Keratinocyte (primary cell): ENCODE results near the gene C19orf38. TPM values are rescaled to one million over a fixed set of nuclear protein-coding genes. Genes with fewer than 3 reads are reported as not detected.

Experiments
- DNase-seq: peaks from one replicate; pipeline ENCODE4 v3.0.0-alpha.2; 2011; ENCODE audit warnings: low read depth, missing footprints, low spot score
- FAIRE-seq: peaks from 2 replicates; lab custom pipeline; 2011; peaks lifted over from hg19 to GRCh38; lab: Jason Lieb, UNC
- H2AFZ ChIP-seq: 2 replicates; pipeline ENCODE4 v1.6.0; 2012; ENCODE audit warnings: low read length, control low read depth, inconsistent platforms; ENCODE audit not compliant: control insufficient read depth
- H3K27ac ChIP-seq: 2 replicates; pipeline ENCODE4 v1.5.1; 2011; ENCODE audit warnings: low read length; ENCODE audit not compliant: control insufficient read depth, insufficient read depth
- H3K27me3 ChIP-seq: 3 replicates; pipeline ENCODE4 v1.6.0; 2011; ENCODE audit warnings: low read length; ENCODE audit not compliant: control insufficient read depth, insufficient read depth; ENCODE audit errors: extremely low read depth
- H3K36me3 ChIP-seq, 2 experiments: 2 replicates in 1 of 2; 3 replicates in 1 of 2; pipeline ENCODE4 v1.5.1; 2011; ENCODE audit warnings: low read length in 2 of 2, mild to moderate bottlenecking in 1 of 2; ENCODE audit not compliant: control insufficient read depth in 2 of 2, insufficient read depth in 2 of 2; ENCODE audit errors: extremely low read depth in 1 of 2
- H3K4me1 ChIP-seq: 3 replicates; pipeline ENCODE4 v1.5.1; 2011; ENCODE audit warnings: low read length; ENCODE audit not compliant: control insufficient read depth, insufficient read depth; ENCODE audit errors: extremely low read depth
- H3K4me2 ChIP-seq: 3 replicates; pipeline ENCODE4 v1.6.0; 2011; ENCODE audit warnings: low read depth, low read length; ENCODE audit not compliant: control insufficient read depth, insufficient read depth; ENCODE audit errors: extremely low read depth
- H3K4me3 ChIP-seq, 3 experiments: fragments of 200-600 bp in 1 of 3; sonication (generic) in 1 of 3; 2 replicates in 2 of 3; 3 replicates in 1 of 3; pipeline ENCODE4 v1.5.1; 2011 to 2016; ENCODE audit warnings: low read length in 3 of 3, mild to moderate bottlenecking in 3 of 3, control low read depth in 2 of 3, inconsistent platforms in 1 of 3, low read depth in 1 of 3, mixed read lengths in 1 of 3, mixed run types in 1 of 3, moderate library complexity in 1 of 3; ENCODE audit not compliant: control insufficient read depth in 2 of 3, insufficient read depth in 2 of 3; ENCODE audit errors: extremely low read depth in 1 of 3
- H3K79me2 ChIP-seq: 2 replicates; pipeline ENCODE4 v1.6.0; 2012; ENCODE audit warnings: low read length; ENCODE audit not compliant: control insufficient read depth, insufficient read depth
- H3K9ac ChIP-seq: 3 replicates; pipeline ENCODE4 v1.6.0; 2011; ENCODE audit warnings: low read length; ENCODE audit not compliant: control insufficient read depth, insufficient read depth; ENCODE audit errors: extremely low read depth
- H3K9me1 ChIP-seq: 3 replicates; pipeline ENCODE4 v1.6.0; 2011; ENCODE audit warnings: low read length; ENCODE audit not compliant: control insufficient read depth, insufficient read depth; ENCODE audit errors: extremely low read depth
- H3K9me3 ChIP-seq: 2 replicates; pipeline ENCODE4 v1.5.1; 2012; ENCODE audit warnings: low read depth, low read length; ENCODE audit not compliant: control insufficient read depth
- H4K20me1 ChIP-seq: 3 replicates; pipeline ENCODE4 v1.6.0; 2011; ENCODE audit warnings: low read length; ENCODE audit not compliant: control insufficient read depth, insufficient read depth; ENCODE audit errors: extremely low read depth
- EZH2 ChIP-seq: IDR thresholded peaks from one replicate; pipeline ENCODE4 v1.6.1; 2012; ENCODE audit warnings: inconsistent platforms, mild to moderate bottlenecking, low read length, moderate library complexity
- dilution Hi-C: fragments of 300-500 bp; cut with MboI; formaldehyde crosslinking; loops from one replicate; pipeline ENCODE4 v1.7.0; 2020; ENCODE audit warnings: low sequenced_read_pairs; ENCODE audit not compliant: extremely low pct_ligation_motif_present
- polyA plus RNA-seq, 5 experiments: library from polyadenylated mRNA; depleted of rRNA in 3 of 5; stranded (reverse) in 3 of 5; stranded (forward) in 1 of 5; unstranded in 1 of 5; fragments of >200 nt; gene quantifications; 1 replicate in 1 of 5; 2 replicates in 3 of 5; 3 replicates in 1 of 5; pipeline versions ENCODE4 v1.2.1 to v1.2.3, GENCODE V29; 2011 to 2012; ENCODE audit warnings: missing spikeins in 2 of 5, low read depth in 1 of 5, low replicate concordance in 1 of 5
- TF ChIP-seq, protein P1 (sequence below), 3 experiments: IDR thresholded peaks in 1 of 3; conservative IDR thresholded peaks in 1 of 3; optimal IDR thresholded peaks in 1 of 3; 2 replicates in 2 of 3; 3 replicates in 1 of 3; pipeline versions ENCODE3 to v1.5.1; 2011; ENCODE audit warnings: low read length in 3 of 3, mild to moderate bottlenecking in 3 of 3, moderate library complexity in 2 of 3, control low read depth in 1 of 3, inconsistent platforms in 1 of 3; ENCODE audit not compliant: insufficient read depth in 2 of 3; ENCODE audit errors: extremely low read depth in 1 of 3

Gene C19orf38
- polyA plus RNA-seq, 1 donor (not counting 4 experiments of a cell fraction or from before 2014, with no cell fraction given) = 0.14 TPM

DNA sequence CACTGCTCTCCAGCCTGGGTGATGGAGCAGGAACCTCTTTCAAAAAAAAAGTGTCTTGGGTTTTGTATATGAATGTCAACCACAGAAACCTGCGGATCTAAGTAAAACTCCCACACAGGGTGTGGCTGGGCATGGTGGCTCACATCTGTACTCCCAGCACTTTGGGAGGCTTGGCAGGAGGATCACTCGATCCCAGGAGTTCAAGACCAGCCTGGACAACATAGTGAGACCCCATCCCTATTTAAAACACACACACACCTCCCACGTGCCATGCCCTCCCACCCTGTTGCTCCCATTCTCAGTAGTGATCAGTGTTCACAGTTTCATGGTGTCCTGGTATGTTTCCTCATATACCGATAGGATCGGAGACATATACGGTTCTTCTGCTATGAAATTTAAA is 21.4 kb upstream of the C19orf38 start:
- TF ChIP-seq EZH2 = no peak
- Histone ChIP-seq H3K4me1 (no peaks in the 10 kb centered on the region), H3K27ac (no peak overlapping the region), H3K4me2 (no peak overlapping the region), H3K9me1 (no peaks in the 10 kb centered on the region), H4K20me1 (no peaks in the 10 kb centered on the region), H3K79me2 (no peaks in the 10 kb centered on the region), H3K4me3 (no peak overlapping the region), H2AFZ (no peak overlapping the region), H3K27me3 (no peaks in the 10 kb centered on the region), H3K36me3 (peaks cover 17 to 24% of the 10 kb centered on the region in 2 experiments), H3K9me3 (no peaks in the 10 kb centered on the region), H3K9ac (no peak overlapping the region)
- DNase-seq (no peak), FAIRE-seq (no peak)
- dilution Hi-C loops = no loop called here

DNA sequence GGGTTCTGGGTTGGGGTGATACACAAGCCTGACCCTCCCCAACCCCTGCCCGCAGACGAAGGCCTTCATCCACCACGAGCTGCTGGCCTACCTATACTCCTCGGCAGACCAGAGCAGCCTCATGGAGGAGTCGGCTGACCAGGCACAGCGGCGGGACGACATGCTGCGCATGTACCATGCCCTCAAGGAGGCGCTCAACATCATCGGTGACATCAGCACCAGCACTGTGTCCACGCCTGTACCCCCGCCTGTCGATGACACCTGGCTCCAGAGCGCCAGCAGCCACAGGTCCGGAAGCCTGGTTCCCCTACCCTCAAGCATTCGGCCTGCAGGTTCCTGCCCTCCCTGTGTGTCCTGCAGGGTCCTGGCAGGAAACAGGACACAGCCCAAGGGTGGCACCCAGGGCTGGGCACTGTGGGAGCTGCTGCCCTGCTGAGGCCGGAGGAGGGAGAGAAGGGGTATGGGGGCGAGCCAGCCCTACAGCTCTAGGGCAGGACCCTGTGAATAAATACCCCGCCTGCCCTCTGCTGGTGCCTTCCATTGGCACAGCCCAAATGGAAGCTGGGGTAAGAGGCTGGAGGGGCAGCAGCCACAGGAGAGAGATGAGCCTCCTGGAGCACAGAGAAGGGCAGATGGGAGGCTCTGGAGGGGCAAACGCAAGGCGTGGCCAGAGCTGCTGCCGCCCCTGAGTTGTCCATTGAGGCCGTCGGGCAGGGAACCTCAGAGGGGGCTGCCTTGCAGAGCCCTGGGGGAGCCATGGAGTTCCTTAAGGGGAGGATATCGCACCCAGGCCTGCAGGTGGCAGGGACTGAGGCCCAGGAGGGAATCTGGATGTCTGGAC is 19.0 kb upstream of the C19orf38 start:
- no peaks in the 10 kb centered on the region for H3K27me3 ChIP-seq
- no peak for DNase-seq
- H3K4me1 ChIP-seq = no peaks in the 10 kb centered on the region
- no peak overlapping the region for H3K27ac ChIP-seq
- H3K9ac ChIP-seq = no peak overlapping the region
- dilution Hi-C loops = no loop called here
- no peak overlapping the region for H2AFZ ChIP-seq
- TF ChIP-seq EZH2 = no peak
- TF ChIP-seq, protein P1, sequence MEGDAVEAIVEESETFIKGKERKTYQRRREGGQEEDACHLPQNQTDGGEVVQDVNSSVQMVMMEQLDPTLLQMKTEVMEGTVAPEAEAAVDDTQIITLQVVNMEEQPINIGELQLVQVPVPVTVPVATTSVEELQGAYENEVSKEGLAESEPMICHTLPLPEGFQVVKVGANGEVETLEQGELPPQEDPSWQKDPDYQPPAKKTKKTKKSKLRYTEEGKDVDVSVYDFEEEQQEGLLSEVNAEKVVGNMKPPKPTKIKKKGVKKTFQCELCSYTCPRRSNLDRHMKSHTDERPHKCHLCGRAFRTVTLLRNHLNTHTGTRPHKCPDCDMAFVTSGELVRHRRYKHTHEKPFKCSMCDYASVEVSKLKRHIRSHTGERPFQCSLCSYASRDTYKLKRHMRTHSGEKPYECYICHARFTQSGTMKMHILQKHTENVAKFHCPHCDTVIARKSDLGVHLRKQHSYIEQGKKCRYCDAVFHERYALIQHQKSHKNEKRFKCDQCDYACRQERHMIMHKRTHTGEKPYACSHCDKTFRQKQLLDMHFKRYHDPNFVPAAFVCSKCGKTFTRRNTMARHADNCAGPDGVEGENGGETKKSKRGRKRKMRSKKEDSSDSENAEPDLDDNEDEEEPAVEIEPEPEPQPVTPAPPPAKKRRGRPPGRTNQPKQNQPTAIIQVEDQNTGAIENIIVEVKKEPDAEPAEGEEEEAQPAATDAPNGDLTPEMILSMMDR (optimal IDR thresholded peaks at IDR 0.05 in 1 of 3, IDR thresholded peaks at IDR 0.05 in 1 of 3, conservative IDR thresholded peaks at IDR 0.05 in 1 of 3; ENCODE audit: extremely low read depth in 1 of 3, insufficient read depth in 2 of 3, low read length in 3 of 3) = peak in 2 of 3 experiments; percentile 24 to 28
- H3K9me3 ChIP-seq = no peaks in the 10 kb centered on the region
- no peaks in the 10 kb centered on the region for H3K79me2 ChIP-seq
- H3K4me3 ChIP-seq = no peak overlapping the region
- H3K9me1 ChIP-seq = no peaks in the 10 kb centered on the region
- peaks cover 25 to 30% of the 10 kb centered on the region in 2 experiments for H3K36me3 ChIP-seq
- no peaks in the 10 kb centered on the region for H4K20me1 ChIP-seq
- FAIRE-seq = no peak
- H3K4me2 ChIP-seq = no peak overlapping the region
